Astrocyte of the cerebellum (primary cell): ENCODE results near the gene MAP3K3.

ENCODE experiments used
- DNase-seq: peaks from one replicate; pipeline ENCODE4 v3.0.0-alpha.2; 2011; ENCODE audit warnings: low read depth
- H3K4me3 ChIP-seq: 2 replicates; pipeline ENCODE4 v1.5.1; 2011; ENCODE audit warnings: mild to moderate bottlenecking, low read depth, low read length, moderate library complexity
- in situ Hi-C: cut with HindIII; loops from 2 replicates; pipeline ENCODE4 v1.10.0; 2017; ENCODE audit warnings: low sequenced_read_pairs
- TF ChIP-seq, protein P1 (sequence below): IDR thresholded peaks from 2 replicates; pipeline ENCODE4 v1.5.1; 2012; ENCODE audit warnings: low read length, low read depth, moderate library complexity, mild to moderate bottlenecking; ENCODE audit errors: missing control alignments

The MAP3K3 gene

GRCh38 chr17:63639125-63639524 lies 16.9 kb downstream of the MAP3K3 start:
- TF ChIP-seq, protein P1, sequence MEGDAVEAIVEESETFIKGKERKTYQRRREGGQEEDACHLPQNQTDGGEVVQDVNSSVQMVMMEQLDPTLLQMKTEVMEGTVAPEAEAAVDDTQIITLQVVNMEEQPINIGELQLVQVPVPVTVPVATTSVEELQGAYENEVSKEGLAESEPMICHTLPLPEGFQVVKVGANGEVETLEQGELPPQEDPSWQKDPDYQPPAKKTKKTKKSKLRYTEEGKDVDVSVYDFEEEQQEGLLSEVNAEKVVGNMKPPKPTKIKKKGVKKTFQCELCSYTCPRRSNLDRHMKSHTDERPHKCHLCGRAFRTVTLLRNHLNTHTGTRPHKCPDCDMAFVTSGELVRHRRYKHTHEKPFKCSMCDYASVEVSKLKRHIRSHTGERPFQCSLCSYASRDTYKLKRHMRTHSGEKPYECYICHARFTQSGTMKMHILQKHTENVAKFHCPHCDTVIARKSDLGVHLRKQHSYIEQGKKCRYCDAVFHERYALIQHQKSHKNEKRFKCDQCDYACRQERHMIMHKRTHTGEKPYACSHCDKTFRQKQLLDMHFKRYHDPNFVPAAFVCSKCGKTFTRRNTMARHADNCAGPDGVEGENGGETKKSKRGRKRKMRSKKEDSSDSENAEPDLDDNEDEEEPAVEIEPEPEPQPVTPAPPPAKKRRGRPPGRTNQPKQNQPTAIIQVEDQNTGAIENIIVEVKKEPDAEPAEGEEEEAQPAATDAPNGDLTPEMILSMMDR: no peak
- no peak for DNase-seq
- in situ Hi-C loops: no loop called here
- H3K4me3 ChIP-seq: no peak overlapping the region

DNA sequence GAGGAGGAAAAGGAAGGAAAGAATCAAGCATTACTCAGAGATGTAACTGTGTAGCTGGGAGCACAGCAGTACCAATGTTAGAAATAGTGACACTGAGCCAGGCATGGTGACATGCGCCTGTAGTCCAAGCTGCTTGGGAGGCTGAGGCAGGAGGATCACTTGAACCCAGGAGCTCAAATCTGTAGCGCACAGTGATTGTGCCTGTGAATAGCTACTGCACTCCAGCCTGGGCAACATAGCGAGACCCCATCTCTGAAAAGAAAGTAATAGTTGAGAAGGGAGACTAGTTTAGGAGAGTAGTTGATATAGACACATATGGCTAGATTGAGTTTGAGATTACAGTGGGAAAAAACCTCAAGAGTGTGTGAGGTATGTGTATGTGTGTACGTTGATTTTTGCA lies 17.8 kb downstream of the MAP3K3 start:
- in situ Hi-C loops: no loop called here
- TF ChIP-seq, protein P1: no peak
- H3K4me3 ChIP-seq: no peak overlapping the region
- DNase-seq: no peak

DNA sequence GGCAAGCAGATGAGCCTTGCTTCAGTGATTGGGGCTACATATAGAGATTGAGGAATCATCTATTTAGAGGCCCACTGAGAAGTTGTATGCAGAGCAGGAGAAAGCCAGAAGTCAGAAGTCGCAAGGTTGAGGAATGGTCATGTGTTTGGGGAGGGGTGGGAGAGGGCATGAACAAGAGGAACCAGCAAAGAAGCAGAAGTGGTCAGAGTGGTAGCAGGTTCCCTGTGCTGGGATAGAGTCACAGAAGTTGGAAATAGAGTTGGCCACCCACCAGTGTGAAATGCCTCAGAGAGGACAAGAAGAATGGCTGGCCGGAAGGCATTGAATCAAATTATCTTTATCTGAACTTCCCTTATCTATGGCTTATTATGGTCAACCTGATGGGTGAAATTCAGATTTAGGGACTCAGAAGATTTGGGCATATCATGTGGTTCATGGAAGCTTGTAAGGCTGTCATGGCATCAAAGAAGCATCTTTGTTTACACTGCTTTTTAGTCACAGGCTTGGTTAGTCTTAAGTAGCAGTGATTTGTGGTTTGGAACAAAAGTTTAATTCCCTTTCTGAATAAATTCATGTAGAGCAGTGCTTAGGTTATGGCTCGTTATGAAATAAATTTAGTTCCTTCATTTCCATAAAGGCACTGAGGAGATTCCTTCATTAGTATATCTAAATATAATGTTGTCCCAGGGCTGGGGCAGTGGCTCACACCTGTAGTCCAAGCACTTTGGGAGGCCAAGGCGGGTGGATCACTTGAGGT lies 19.7 kb downstream of the MAP3K3 start:
- in situ Hi-C loops: no loop called here
- DNase-seq: no peak
- H3K4me3 ChIP-seq: no peak overlapping the region
- TF ChIP-seq, protein P1: no peak

GRCh38 chr17:63644846-63645245 lies 22.6 kb downstream of the MAP3K3 start:
- TF ChIP-seq, protein P1: no peak
- in situ Hi-C loops: no loop called here
- H3K4me3 ChIP-seq: no peak overlapping the region
- no peak for DNase-seq

- in situ Hi-C loops: no loop called here
- no peak for DNase-seq
- TF ChIP-seq, protein P1: no peak
- H3K4me3 ChIP-seq: no peak overlapping the region
Observed at GRCh38 chr17:63645775-63646487, 23.7 kb downstream of the MAP3K3 start.

- H3K4me3 ChIP-seq: no peak overlapping the region
- DNase-seq: no peak
- TF ChIP-seq, protein P1: no peak
- in situ Hi-C loops: no loop called here
Observed at GRCh38 chr17:63646488-63646806, 24.2 kb downstream of the MAP3K3 start.
